Measurements from ENCODE around the gene ZNF334.

ZNF334 gene

GRCh38 chr20:46455729-46456128, 57.6 kb downstream of the ZNF334 start:
- H3K4me3 ChIP-seq (ENCODE audit: low read depth, low read length): no peak overlapping the region
- TF ChIP-seq CTCF (conservative IDR thresholded peaks at IDR 0.05; ENCODE audit: low read depth, low read length): no peak
- DNase-seq (ENCODE audit: low read depth): no peak

All from choroid plexus epithelial cell (primary cell).